ENCODE results near the gene DEK. TPM values are rescaled to one million over a fixed set of nuclear protein-coding genes. Genes with fewer than 3 reads are reported as not detected.

The DEK gene
- total and polyA plus RNA-seq, 2 donors (not counting 1 experiment from before 2014, with no cell fraction given), result 13.6 to 114 TPM

DNA sequence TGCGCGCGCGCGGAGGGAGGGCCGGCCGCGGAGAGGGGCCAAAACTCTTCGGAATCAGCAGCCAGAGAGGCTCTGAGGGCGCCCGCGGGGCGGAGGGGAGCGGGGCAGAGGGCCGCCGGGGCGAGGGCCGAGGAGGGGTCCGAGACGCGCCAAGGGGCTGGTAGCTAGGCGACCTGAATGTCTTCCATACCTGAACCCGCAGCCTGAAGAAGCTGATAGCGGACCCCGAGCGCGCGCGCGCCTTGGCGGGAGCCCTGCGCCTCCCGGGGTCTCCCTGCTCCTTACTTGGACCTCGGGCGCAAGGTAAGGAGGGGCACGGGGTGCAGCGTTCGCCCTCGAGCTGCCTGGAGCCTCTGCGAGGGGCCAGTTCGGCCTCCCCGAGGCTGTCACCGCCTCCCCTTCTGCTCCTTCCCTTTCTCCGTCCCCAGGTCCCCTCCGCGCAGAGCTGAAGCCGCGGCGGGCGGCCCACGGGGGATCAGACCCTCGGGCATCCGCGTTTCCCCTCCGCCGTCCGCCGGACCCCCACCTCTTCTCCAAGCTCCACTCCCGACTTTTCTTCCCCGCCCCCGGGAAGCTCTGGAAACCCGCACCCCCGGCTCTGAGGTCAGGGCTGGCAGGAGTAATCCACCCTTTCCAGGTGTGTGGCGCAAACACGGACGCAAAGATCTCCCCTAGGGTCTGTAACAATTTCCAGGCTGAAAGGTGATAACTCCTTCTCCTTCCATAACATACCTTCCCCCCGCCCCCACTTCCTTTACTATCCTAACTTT lies 13.1 kb upstream of the DEK start:
- CTCF ChIA-PET, result interaction anchor here (1.5 kb wide), 1 partner anchor 47 kb away, joined by 4 read pairs; no protein-coding TSS in a partner anchor
- H3K4me3 ChIP-seq (ENCODE audit: control extremely low read depth in 1 of 5, extremely low read depth in 1 of 5, insufficient read depth in 1 of 5, low read depth in 2 of 5, low read length in 4 of 5), result no peak overlapping the region
- Mint-ChIP-seq H3K4me3 (peak overlapping the region; percentile 39), H3K9me3 (ENCODE audit: insufficient read depth) (no peaks in the 10 kb centered on the region), H3K27ac (no peak overlapping the region), H3K27me3 (peaks cover 54% of the 10 kb centered on the region), H3K4me1 (peaks cover 7% of the 10 kb centered on the region)
- intact Hi-C loops (cut with micrococcal nuclease), result no loop called here
- H4K20me1 ChIP-seq (ENCODE audit: control insufficient read depth, insufficient read depth, low read length, poor library complexity, severe bottlenecking), result no peaks in the 10 kb centered on the region
- H3K4me2 ChIP-seq (replicated peaks; ENCODE audit: low read depth, low read length, poor library complexity, severe bottlenecking), result peak overlapping the region; percentile 54
- H3K27me3 ChIP-seq (replicated peaks in 1 of 4; ENCODE audit: control extremely low read depth in 1 of 4, control insufficient read depth in 3 of 4, insufficient read depth in 4 of 4, low read length in 3 of 4), result peaks cover 2 to 31% (median 18%) of the 10 kb centered on the region in 4 experiments
- WGBS (ENCODE audit: insufficient coverage), result 5% methylated on average over 58 of the region's 67 CpGs
- ATAC-seq (ENCODE audit: low read depth) (no peak), DNase-seq (no peak)
- TF ChIP-seq, protein P1, sequence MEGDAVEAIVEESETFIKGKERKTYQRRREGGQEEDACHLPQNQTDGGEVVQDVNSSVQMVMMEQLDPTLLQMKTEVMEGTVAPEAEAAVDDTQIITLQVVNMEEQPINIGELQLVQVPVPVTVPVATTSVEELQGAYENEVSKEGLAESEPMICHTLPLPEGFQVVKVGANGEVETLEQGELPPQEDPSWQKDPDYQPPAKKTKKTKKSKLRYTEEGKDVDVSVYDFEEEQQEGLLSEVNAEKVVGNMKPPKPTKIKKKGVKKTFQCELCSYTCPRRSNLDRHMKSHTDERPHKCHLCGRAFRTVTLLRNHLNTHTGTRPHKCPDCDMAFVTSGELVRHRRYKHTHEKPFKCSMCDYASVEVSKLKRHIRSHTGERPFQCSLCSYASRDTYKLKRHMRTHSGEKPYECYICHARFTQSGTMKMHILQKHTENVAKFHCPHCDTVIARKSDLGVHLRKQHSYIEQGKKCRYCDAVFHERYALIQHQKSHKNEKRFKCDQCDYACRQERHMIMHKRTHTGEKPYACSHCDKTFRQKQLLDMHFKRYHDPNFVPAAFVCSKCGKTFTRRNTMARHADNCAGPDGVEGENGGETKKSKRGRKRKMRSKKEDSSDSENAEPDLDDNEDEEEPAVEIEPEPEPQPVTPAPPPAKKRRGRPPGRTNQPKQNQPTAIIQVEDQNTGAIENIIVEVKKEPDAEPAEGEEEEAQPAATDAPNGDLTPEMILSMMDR (IDR thresholded peaks at IDR 0.05), result no peak
- TF ChIP-seq EZH2 (IDR thresholded peaks at IDR 0.05; ENCODE audit: borderline replicate concordance, insufficient read depth, low read depth, low read length, poor library complexity, severe bottlenecking), result no peak
- POLR2A ChIA-PET, result no interaction called here
- peaks cover 8 to 10% of the 10 kb centered on the region in 2 donors for H3K4me1 ChIP-seq (ENCODE audit: control insufficient read depth in 2 of 2, insufficient read depth in 2 of 2, low read length in 2 of 2)
- no peaks in the 10 kb centered on the region for H3K79me2 ChIP-seq (ENCODE audit: control insufficient read depth, insufficient read depth, low read length)
- H3K9ac ChIP-seq (ENCODE audit: low read length), result no peak overlapping the region
- H2AFZ ChIP-seq (ENCODE audit: insufficient read depth, low read depth, low read length, poor library complexity, severe bottlenecking), result peak overlapping the region; percentile 42
- H3K27ac ChIP-seq (ENCODE audit: low read length in 2 of 2), result no peak overlapping the region
- H3K36me3 ChIP-seq (replicated peaks in 1 of 2; ENCODE audit: control extremely low read depth in 1 of 2, control insufficient read depth in 1 of 2, extremely low read depth in 1 of 2, insufficient read depth in 2 of 2, low read length in 1 of 2), result no peaks in the 10 kb centered on the region
- no peaks in the 10 kb centered on the region for H3K9me3 ChIP-seq (ENCODE audit: control extremely low read depth in 1 of 3, control insufficient read depth in 2 of 3, insufficient read depth in 1 of 3, low read length in 2 of 3)

DNA sequence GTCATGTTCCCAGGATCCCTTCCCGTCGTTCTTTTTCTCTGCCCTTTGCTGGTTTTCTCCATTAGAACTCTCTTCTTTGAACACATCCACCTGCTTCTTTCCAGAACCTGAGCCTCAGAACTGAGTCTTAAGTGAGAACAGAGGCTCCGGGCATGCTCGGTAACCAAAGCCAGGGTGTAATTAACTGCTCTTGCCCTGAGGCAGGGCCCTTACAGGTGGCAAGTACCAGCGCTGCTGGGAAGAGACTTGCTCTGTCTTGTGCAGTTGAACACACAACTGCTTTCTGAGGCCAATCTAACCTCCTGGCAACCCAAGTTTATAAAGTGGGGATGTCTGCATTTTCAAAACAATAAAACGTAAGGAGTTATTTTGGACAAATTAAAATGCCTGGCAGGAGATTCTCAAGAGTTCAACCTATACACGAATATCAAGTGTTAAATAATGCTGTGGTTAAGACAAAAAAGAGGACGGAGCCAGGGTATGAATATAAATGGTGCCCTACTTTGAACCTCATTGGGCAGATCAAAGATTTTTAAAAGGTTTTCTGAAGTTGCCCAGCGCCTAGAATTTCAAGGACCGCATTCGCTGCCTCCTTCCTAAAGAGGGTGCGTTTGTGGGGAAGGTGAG lies 12.4 kb upstream of the DEK start:
- H3K4me1 ChIP-seq (ENCODE audit: control insufficient read depth in 2 of 2, insufficient read depth in 2 of 2, low read length in 2 of 2), result peaks cover 8 to 10% of the 10 kb centered on the region in 2 donors
- TF ChIP-seq, protein P1 (IDR thresholded peaks at IDR 0.05), result no peak
- TF ChIP-seq EZH2 (IDR thresholded peaks at IDR 0.05; ENCODE audit: borderline replicate concordance, insufficient read depth, low read depth, low read length, poor library complexity, severe bottlenecking), result no peak
- DNase-seq (no peak), ATAC-seq (ENCODE audit: low read depth) (no peak)
- no peak overlapping the region for H3K4me3 ChIP-seq (ENCODE audit: control extremely low read depth in 1 of 5, extremely low read depth in 1 of 5, insufficient read depth in 1 of 5, low read depth in 2 of 5, low read length in 4 of 5)
- Mint-ChIP-seq H3K4me3 (peak overlapping the region; percentile 13), H3K4me1 (peaks cover 7% of the 10 kb centered on the region), H3K9me3 (ENCODE audit: insufficient read depth) (no peaks in the 10 kb centered on the region), H3K27ac (no peak overlapping the region), H3K27me3 (peaks cover 50% of the 10 kb centered on the region)
- no peaks in the 10 kb centered on the region for H3K36me3 ChIP-seq (replicated peaks in 1 of 2; ENCODE audit: control extremely low read depth in 1 of 2, control insufficient read depth in 1 of 2, extremely low read depth in 1 of 2, insufficient read depth in 2 of 2, low read length in 1 of 2)
- CTCF ChIA-PET, result no interaction called here
- no peak overlapping the region for H3K27ac ChIP-seq (ENCODE audit: low read length in 2 of 2)
- 29% methylated on average over 9 of the region's 12 CpGs for WGBS (ENCODE audit: insufficient coverage)
- H3K9ac ChIP-seq (ENCODE audit: low read length), result no peak overlapping the region
- H4K20me1 ChIP-seq (ENCODE audit: control insufficient read depth, insufficient read depth, low read length, poor library complexity, severe bottlenecking), result no peaks in the 10 kb centered on the region
- POLR2A ChIA-PET, result no interaction called here
- intact Hi-C loops (cut with micrococcal nuclease), result no loop called here
- no peaks in the 10 kb centered on the region for H3K9me3 ChIP-seq (ENCODE audit: control extremely low read depth in 1 of 3, control insufficient read depth in 2 of 3, insufficient read depth in 1 of 3, low read length in 2 of 3)
- H2AFZ ChIP-seq (ENCODE audit: insufficient read depth, low read depth, low read length, poor library complexity, severe bottlenecking), result peak overlapping the region; percentile 42
- no peaks in the 10 kb centered on the region for H3K79me2 ChIP-seq (ENCODE audit: control insufficient read depth, insufficient read depth, low read length)
- H3K4me2 ChIP-seq (replicated peaks; ENCODE audit: low read depth, low read length, poor library complexity, severe bottlenecking), result peak overlapping the region; percentile 54
- H3K27me3 ChIP-seq (replicated peaks in 1 of 4; ENCODE audit: control extremely low read depth in 1 of 4, control insufficient read depth in 3 of 4, insufficient read depth in 4 of 4, low read length in 3 of 4), result peaks cover 2 to 31% (median 18%) of the 10 kb centered on the region in 4 experiments
